ENCODE results near the gene IGF2R.

The IGF2R gene

DNA sequence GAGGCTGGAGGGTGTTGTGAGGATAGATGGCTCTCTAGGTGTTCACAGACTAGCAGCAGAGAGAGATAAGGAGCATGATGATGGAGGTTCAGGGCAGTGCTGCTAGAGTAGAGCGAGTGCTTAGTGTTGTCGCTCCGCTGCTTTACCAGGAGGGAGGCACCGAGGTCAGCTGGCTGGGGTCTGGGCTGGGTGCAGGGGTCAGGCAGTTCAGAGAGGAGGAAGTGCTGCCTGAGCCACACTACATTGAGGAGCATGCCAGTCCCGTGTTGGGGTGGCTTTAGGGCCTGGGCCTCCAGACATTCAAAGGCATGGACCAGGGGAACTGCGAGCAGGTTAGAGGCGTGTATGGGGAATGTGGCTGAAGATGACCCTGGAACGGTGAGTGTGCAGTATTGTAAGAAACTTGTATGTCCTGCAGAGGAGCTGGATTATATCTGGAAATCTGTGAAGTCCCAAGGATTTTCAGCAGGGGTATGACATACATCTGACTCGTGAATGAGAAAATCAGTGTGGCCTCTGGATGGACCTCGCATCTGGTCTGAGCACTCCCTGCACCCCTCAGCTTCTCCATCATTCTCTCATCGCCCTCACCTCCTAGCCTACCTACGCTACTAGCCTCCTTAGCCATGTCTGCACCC, 66.9 kb downstream of the IGF2R start:
- Histone ChIP-seq H3K27ac (ENCODE audit: low read depth, low read length) (no peak overlapping the region), H3K36me3 (ENCODE audit: control insufficient read depth in 1 of 2, insufficient read depth in 2 of 2, low read length in 2 of 2) (peaks cover 60 to 66% of the 10 kb centered on the region in 2 donors), H3K9me3 (ENCODE audit: control insufficient read depth in 1 of 2, low read length in 2 of 2) (no peaks in the 10 kb centered on the region), H3K27me3 (ENCODE audit: control insufficient read depth in 1 of 2, insufficient read depth in 2 of 2, low read length in 2 of 2) (no peaks in the 10 kb centered on the region), H3K4me1 (ENCODE audit: control insufficient read depth in 1 of 2, insufficient read depth in 2 of 2, low read length in 2 of 2) (no peaks in the 10 kb centered on the region), H3K4me3 (ENCODE audit: low read depth in 1 of 2, low read length in 2 of 2) (no peak overlapping the region), H3K9ac (ENCODE audit: low read depth in 1 of 2, low read length in 2 of 2) (no peak overlapping the region)

DNA sequence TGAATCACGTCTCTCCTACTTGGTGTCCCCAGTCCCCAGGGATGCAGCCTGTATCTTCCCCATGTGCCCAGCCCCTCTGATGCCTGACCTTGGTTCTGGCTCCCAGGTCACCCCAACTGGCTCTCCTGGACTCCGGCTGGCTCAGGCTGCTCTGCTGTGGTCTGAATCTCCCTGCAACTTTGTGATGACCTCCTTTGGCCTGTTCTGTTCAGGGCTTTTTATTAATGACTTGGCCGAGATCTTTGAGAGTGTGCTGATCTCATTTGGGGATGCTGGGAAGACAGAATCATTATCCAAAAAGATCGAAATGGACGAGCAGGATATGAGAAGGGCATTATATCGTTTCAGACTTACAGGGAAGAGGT, 67.4 kb downstream of the IGF2R start:
- Histone ChIP-seq H3K9me3 (ENCODE audit: control insufficient read depth in 1 of 2, low read length in 2 of 2) (no peaks in the 10 kb centered on the region), H3K9ac (ENCODE audit: low read depth in 1 of 2, low read length in 2 of 2) (no peak overlapping the region), H3K36me3 (ENCODE audit: control insufficient read depth in 1 of 2, insufficient read depth in 2 of 2, low read length in 2 of 2) (peaks cover 65 to 71% of the 10 kb centered on the region in 2 donors), H3K4me3 (ENCODE audit: low read depth in 1 of 2, low read length in 2 of 2) (no peak overlapping the region), H3K4me1 (ENCODE audit: control insufficient read depth in 1 of 2, insufficient read depth in 2 of 2, low read length in 2 of 2) (no peaks in the 10 kb centered on the region), H3K27ac (ENCODE audit: low read depth, low read length) (no peak overlapping the region), H3K27me3 (ENCODE audit: control insufficient read depth in 1 of 2, insufficient read depth in 2 of 2, low read length in 2 of 2) (no peaks in the 10 kb centered on the region)

DNA sequence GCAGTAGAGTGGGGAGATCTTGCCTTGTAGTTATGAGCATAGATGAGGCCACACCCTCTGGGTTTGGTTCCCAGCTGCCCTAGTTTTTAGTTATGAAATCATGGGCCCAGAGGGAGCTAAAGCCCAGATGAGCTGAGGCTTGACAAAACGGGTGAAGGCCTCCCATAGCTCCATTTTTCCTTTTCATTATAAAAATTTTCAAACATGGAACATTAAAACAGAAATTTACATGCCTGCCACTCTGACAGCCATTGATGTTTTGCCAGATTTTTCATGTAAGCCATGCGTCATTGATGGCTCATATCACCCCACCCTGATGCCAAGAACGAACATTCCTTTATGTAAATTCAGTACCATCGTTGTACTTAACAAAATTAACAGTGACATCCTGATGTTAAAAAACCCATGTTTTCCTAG, 67.9 kb downstream of the IGF2R start:
- no peaks in the 10 kb centered on the region for H3K4me1 ChIP-seq (ENCODE audit: control insufficient read depth in 1 of 2, insufficient read depth in 2 of 2, low read length in 2 of 2)
- no peak overlapping the region for H3K27ac ChIP-seq (ENCODE audit: low read depth, low read length)
- H3K9me3 ChIP-seq (ENCODE audit: control insufficient read depth in 1 of 2, low read length in 2 of 2), result no peaks in the 10 kb centered on the region
- no peak overlapping the region for H3K4me3 ChIP-seq (ENCODE audit: low read depth in 1 of 2, low read length in 2 of 2)
- H3K36me3 ChIP-seq (ENCODE audit: control insufficient read depth in 1 of 2, insufficient read depth in 2 of 2, low read length in 2 of 2), result peaks cover 65 to 71% of the 10 kb centered on the region in 2 donors
- no peak overlapping the region for H3K9ac ChIP-seq (ENCODE audit: low read depth in 1 of 2, low read length in 2 of 2)
- H3K27me3 ChIP-seq (ENCODE audit: control insufficient read depth in 1 of 2, insufficient read depth in 2 of 2, low read length in 2 of 2), result no peaks in the 10 kb centered on the region

DNA sequence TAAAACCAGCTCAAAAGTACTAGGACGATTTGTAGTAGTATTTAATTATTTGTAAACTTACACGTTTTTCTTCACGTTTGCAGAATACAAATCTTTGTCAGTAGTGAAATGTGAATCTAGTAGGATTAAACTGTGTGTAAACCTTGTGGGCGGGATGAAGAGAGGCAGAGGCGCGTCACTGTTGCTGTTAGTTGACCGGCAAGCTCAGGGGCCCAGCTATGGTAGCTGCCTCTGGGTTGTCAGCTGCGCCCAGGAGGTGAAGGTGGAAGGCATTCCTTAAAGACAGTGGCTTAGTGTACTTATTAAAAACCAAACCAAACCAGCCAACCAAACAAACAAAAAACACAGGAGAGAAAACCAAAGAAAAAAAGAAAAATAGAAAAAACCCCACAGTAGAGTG, 69.6 kb downstream of the IGF2R start:
- Histone ChIP-seq H3K36me3 (ENCODE audit: control insufficient read depth in 1 of 2, insufficient read depth in 2 of 2, low read length in 2 of 2) (peaks cover 62 to 72% of the 10 kb centered on the region in 2 donors), H3K4me1 (ENCODE audit: control insufficient read depth in 1 of 2, insufficient read depth in 2 of 2, low read length in 2 of 2) (peaks cover 0 to 12% of the 10 kb centered on the region in 2 donors), H3K27ac (ENCODE audit: low read depth, low read length) (no peak overlapping the region), H3K9me3 (ENCODE audit: control insufficient read depth in 1 of 2, low read length in 2 of 2) (no peaks in the 10 kb centered on the region), H3K27me3 (ENCODE audit: control insufficient read depth in 1 of 2, insufficient read depth in 2 of 2, low read length in 2 of 2) (no peaks in the 10 kb centered on the region), H3K9ac (ENCODE audit: low read depth in 1 of 2, low read length in 2 of 2) (no peak overlapping the region), H3K4me3 (ENCODE audit: low read depth in 1 of 2, low read length in 2 of 2) (no peak overlapping the region)

DNA sequence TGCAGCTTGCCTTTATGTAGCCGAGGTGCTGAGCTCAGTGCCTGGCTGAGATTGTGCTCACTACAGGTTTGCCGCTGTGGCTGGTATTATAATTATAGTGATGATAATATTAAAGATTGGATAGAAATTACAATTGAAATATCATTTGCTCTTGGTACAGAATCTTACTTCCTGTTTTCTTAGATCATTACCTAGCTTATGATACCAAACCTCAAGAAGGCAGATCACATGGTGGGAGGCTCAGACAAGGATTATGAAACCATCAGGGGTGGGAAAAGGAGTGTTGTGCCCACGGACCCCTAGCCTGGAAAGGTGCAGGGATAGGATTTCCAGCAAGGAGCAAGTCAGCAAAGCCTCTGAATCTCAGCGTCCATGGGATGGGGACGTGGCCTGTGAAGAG, 70.6 kb downstream of the IGF2R start:
- H3K4me1 ChIP-seq (ENCODE audit: control insufficient read depth in 1 of 2, insufficient read depth in 2 of 2, low read length in 2 of 2), result peaks cover 0 to 14% of the 10 kb centered on the region in 2 donors

DNA sequence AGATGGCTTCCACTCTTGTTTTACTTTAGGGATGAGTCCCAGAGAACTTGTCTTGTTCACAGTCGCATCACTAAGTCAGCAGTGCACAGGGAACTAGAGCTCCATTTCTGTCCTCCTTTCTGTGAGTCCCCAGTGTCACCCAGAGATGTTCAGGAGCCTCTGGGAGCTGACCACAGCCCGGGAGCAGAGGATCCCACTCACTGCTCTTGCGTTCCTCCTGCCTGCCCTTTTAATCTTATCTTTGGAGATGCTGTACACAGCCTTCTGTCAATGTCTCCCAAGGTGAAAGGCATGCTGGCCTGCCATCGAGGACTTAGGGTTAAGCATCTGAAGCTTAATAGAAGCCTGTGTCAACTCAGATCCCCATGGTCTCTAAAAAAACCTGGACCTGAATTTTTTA, 71.2 kb downstream of the IGF2R start:
- H3K9ac ChIP-seq (ENCODE audit: low read depth in 1 of 2, low read length in 2 of 2), result no peak overlapping the region
- H3K9me3 ChIP-seq (ENCODE audit: control insufficient read depth in 1 of 2, low read length in 2 of 2), result no peaks in the 10 kb centered on the region
- H3K27ac ChIP-seq (ENCODE audit: low read depth, low read length), result no peak overlapping the region
- peaks cover 0 to 14% of the 10 kb centered on the region in 2 donors for H3K4me1 ChIP-seq (ENCODE audit: control insufficient read depth in 1 of 2, insufficient read depth in 2 of 2, low read length in 2 of 2)
- no peaks in the 10 kb centered on the region for H3K27me3 ChIP-seq (ENCODE audit: control insufficient read depth in 1 of 2, insufficient read depth in 2 of 2, low read length in 2 of 2)
- H3K4me3 ChIP-seq (ENCODE audit: low read depth in 1 of 2, low read length in 2 of 2), result no peak overlapping the region
- H3K36me3 ChIP-seq (ENCODE audit: control insufficient read depth in 1 of 2, insufficient read depth in 2 of 2, low read length in 2 of 2), result peaks cover 57 to 71% of the 10 kb centered on the region in 2 donors

More for the DNA sequence above, 70.6 kb downstream of the IGF2R start:
- Histone ChIP-seq H3K9me3 (ENCODE audit: control insufficient read depth in 1 of 2, low read length in 2 of 2) (no peaks in the 10 kb centered on the region), H3K9ac (ENCODE audit: low read depth in 1 of 2, low read length in 2 of 2) (no peak overlapping the region), H3K4me3 (ENCODE audit: low read depth in 1 of 2, low read length in 2 of 2) (no peak overlapping the region), H3K36me3 (ENCODE audit: control insufficient read depth in 1 of 2, insufficient read depth in 2 of 2, low read length in 2 of 2) (peaks cover 58 to 72% of the 10 kb centered on the region in 2 donors), H3K27ac (ENCODE audit: low read depth, low read length) (no peak overlapping the region), H3K27me3 (ENCODE audit: control insufficient read depth in 1 of 2, insufficient read depth in 2 of 2, low read length in 2 of 2) (no peaks in the 10 kb centered on the region)

DNA sequence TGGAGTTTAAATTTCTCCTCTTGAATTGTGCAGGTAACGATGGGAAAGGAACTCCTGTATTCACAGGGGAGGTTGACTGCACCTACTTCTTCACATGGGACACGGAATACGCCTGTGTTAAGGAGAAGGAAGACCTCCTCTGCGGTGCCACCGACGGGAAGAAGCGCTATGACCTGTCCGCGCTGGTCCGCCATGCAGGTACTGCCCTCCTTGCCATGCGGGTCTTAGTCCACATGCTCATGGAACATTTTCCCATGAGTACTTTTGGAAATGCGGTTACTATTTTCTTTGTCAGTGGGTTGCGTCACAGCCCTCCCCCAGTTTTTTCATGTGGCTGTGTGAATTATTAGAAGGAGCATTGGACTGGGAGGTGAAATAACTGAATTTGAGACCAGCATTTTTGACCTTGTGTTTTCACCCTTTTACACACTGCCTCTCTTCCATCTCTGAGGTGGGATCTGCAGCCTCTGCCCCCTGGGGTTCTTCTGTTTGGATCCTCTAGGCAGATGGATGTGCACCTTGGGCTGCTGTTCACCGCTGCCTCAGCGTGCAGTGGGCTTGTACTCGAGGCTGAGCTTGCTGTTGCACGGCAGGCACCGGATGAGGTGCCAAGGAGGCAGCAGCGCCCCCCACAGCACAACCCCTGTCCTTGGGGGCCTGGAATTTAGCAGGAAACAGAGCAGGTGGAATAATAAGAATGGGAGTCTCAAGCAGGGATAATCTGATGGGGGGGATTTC, 71.8 kb downstream of the IGF2R start:
- Histone ChIP-seq H3K4me1 (ENCODE audit: control insufficient read depth in 1 of 2, insufficient read depth in 2 of 2, low read length in 2 of 2) (peaks cover 0 to 14% of the 10 kb centered on the region in 2 donors), H3K9me3 (ENCODE audit: control insufficient read depth in 1 of 2, low read length in 2 of 2) (no peaks in the 10 kb centered on the region), H3K36me3 (ENCODE audit: control insufficient read depth in 1 of 2, insufficient read depth in 2 of 2, low read length in 2 of 2) (peaks cover 57 to 70% of the 10 kb centered on the region in 2 donors), H3K27ac (ENCODE audit: low read depth, low read length) (no peak overlapping the region), H3K4me3 (ENCODE audit: low read depth in 1 of 2, low read length in 2 of 2) (no peak overlapping the region), H3K27me3 (ENCODE audit: control insufficient read depth in 1 of 2, insufficient read depth in 2 of 2, low read length in 2 of 2) (no peaks in the 10 kb centered on the region), H3K9ac (ENCODE audit: low read depth in 1 of 2, low read length in 2 of 2) (no peak overlapping the region)

DNA sequence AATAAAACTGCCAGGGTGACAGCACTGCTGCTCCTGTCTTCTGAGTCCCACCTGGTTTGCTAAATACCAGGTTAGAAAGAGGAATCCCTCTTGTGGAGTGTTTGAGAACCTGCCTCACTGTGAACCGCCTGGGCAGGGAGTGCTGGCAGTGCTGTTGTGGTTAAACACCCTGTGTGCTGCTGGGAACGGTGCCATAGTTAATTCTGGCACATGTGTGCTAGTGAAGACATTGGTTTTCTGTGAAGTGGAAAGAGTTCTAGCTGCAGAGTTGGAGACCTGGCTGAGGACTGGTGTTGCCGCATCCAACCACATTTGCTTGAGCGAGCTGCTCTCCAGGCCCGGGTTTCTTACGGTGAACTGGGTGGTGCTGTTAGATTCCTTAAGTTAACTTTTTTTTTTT, 72.7 kb downstream of the IGF2R start:
- no peak overlapping the region for H3K9ac ChIP-seq (ENCODE audit: low read depth in 1 of 2, low read length in 2 of 2)
- no peak overlapping the region for H3K27ac ChIP-seq (ENCODE audit: low read depth, low read length)
- no peaks in the 10 kb centered on the region for H3K9me3 ChIP-seq (ENCODE audit: control insufficient read depth in 1 of 2, low read length in 2 of 2)
- no peak overlapping the region for H3K4me3 ChIP-seq (ENCODE audit: low read depth in 1 of 2, low read length in 2 of 2)
- H3K27me3 ChIP-seq (ENCODE audit: control insufficient read depth in 1 of 2, insufficient read depth in 2 of 2, low read length in 2 of 2), result no peaks in the 10 kb centered on the region
- H3K4me1 ChIP-seq (ENCODE audit: control insufficient read depth in 1 of 2, insufficient read depth in 2 of 2, low read length in 2 of 2), result peaks cover 0 to 14% of the 10 kb centered on the region in 2 donors
- H3K36me3 ChIP-seq (ENCODE audit: control insufficient read depth in 1 of 2, insufficient read depth in 2 of 2, low read length in 2 of 2), result peaks cover 54 to 70% of the 10 kb centered on the region in 2 donors

DNA sequence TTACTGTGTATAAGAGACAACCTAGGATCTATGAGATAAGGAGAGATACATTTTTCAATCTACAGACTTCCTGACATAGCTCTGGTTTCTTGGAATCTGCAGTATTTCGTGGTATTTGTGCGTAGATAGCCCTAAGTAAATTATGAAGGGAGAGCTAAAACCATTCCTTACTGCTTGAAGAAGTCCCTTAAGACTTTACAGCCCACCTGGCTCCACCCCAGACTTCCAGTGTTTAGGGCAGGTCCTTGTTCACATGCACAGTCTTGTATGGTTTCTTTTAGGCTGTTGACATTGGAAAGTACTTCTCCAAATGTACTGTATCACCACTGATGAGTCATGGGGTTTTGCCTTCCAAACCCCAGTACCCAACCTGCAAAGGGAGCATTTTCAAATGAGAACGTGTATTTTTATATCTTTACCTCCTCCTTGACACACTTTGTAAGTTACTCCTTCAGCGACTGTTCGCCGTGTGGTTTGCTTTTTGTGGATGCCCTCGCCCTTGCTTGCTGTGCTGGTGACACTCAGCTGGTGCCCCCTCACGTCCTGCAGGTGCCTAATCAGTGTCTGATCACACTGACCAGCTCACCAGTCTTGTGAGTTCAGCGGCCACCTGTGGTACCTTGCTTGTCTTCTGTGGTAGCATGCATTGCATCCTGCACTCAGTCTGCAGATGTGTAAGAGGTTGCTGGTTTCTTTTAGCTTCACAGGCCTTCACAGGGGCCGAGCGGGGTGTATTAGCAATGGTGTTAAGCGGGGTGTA, 73.3 kb downstream of the IGF2R start:
- Histone ChIP-seq H3K4me3 (ENCODE audit: low read depth in 1 of 2, low read length in 2 of 2) (no peak overlapping the region), H3K27ac (ENCODE audit: low read depth, low read length) (no peak overlapping the region), H3K27me3 (ENCODE audit: control insufficient read depth in 1 of 2, insufficient read depth in 2 of 2, low read length in 2 of 2) (no peaks in the 10 kb centered on the region), H3K36me3 (ENCODE audit: control insufficient read depth in 1 of 2, insufficient read depth in 2 of 2, low read length in 2 of 2) (peaks cover 54 to 76% of the 10 kb centered on the region in 2 donors), H3K4me1 (ENCODE audit: control insufficient read depth in 1 of 2, insufficient read depth in 2 of 2, low read length in 2 of 2) (peaks cover 0 to 14% of the 10 kb centered on the region in 2 donors), H3K9ac (ENCODE audit: low read depth in 1 of 2, low read length in 2 of 2) (no peak overlapping the region), H3K9me3 (ENCODE audit: control insufficient read depth in 1 of 2, low read length in 2 of 2) (no peaks in the 10 kb centered on the region)

DNA sequence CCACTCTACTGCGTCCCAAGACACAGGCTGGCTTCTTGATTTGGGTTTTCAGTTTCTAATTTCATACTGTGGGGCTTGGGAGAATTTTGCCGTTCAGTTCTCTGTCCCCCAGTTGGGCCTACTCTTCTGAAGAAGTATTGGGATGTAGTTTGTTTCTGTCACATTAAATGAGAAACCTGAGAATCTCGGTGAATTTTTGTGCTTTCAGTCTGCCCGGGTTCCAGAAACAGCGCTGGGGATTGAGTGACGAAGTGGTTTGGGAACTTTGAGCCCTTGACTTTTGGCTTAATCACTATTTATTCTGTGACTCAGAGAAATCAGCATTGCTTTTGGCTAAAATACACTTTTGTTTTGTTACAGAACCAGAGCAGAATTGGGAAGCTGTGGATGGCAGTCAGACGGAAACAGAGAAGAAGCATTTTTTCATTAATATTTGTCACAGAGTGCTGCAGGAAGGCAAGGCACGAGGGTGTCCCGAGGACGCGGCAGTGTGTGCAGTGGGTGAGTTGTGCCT, 74.0 kb downstream of the IGF2R start:
- H3K4me3 ChIP-seq (ENCODE audit: low read depth in 1 of 2, low read length in 2 of 2), result no peak overlapping the region

More for the DNA sequence above, 74.0 kb downstream of the IGF2R start:
- no peak overlapping the region for H3K9ac ChIP-seq (ENCODE audit: low read depth in 1 of 2, low read length in 2 of 2)
- H3K4me1 ChIP-seq (ENCODE audit: control insufficient read depth in 1 of 2, insufficient read depth in 2 of 2, low read length in 2 of 2), result peaks cover 0 to 14% of the 10 kb centered on the region in 2 donors
- H3K36me3 ChIP-seq (ENCODE audit: control insufficient read depth in 1 of 2, insufficient read depth in 2 of 2, low read length in 2 of 2), result peaks cover 61 to 82% of the 10 kb centered on the region in 2 donors
- no peak overlapping the region for H3K27ac ChIP-seq (ENCODE audit: low read depth, low read length)
- H3K9me3 ChIP-seq (ENCODE audit: control insufficient read depth in 1 of 2, low read length in 2 of 2), result no peaks in the 10 kb centered on the region
- H3K27me3 ChIP-seq (ENCODE audit: control insufficient read depth in 1 of 2, insufficient read depth in 2 of 2, low read length in 2 of 2), result no peaks in the 10 kb centered on the region

Measured in duodenal mucosa (tissue), 2 donors.